ENCODE data around the gene EPS15.
A peak's percentile ranks its signal among the peaks of the same experiment; 100 is the strongest.
"Not testable (repeated sequence)": the region's sequence is repeated elsewhere in the genome, so short reads cannot be mapped to it uniquely, and the experiment has no call there.

Gene EPS15

GRCh38 chr1:51552929-51553807, 34.1 kb upstream of the EPS15 start:
- no peak overlapping the region for H3K27ac Mint-ChIP-seq
- no peaks in the 10 kb centered on the region for H3K9me3 Mint-ChIP-seq
- DNase-seq (ENCODE audit: low spot score in 2 of 2) (no peak), ATAC-seq (no peak)
- H3K4me3 Mint-ChIP-seq = no peak overlapping the region
- H3K4me1 Mint-ChIP-seq = peaks cover 21% of the 10 kb centered on the region
- H3K36me3 Mint-ChIP-seq = no peaks in the 10 kb centered on the region

GRCh38 chr1:51551848-51552296, 32.8 kb upstream of the EPS15 start:
- no peak for DNase-seq (ENCODE audit: low spot score in 2 of 2)
- no peak overlapping the region for H3K4me3 Mint-ChIP-seq
- H3K36me3 Mint-ChIP-seq = no peaks in the 10 kb centered on the region
- peaks cover 18% of the 10 kb centered on the region for H3K4me1 Mint-ChIP-seq
- H3K9me3 Mint-ChIP-seq = no peaks in the 10 kb centered on the region
- peak; percentile 82 for ATAC-seq
- no peak overlapping the region for H3K27ac Mint-ChIP-seq

GRCh38 chr1:51551081-51551480, 32.0 kb upstream of the EPS15 start:
- Mint-ChIP-seq H3K27ac (no peak overlapping the region), H3K9me3 (no peaks in the 10 kb centered on the region), H3K4me1 (peaks cover 18% of the 10 kb centered on the region), H3K36me3 (no peaks in the 10 kb centered on the region), H3K4me3 (no peak overlapping the region)
- DNase-seq (ENCODE audit: low spot score in 2 of 2) (no peak), ATAC-seq (no peak)

GRCh38 chr1:51549901-51550300, 30.8 kb upstream of the EPS15 start:
- Mint-ChIP-seq H3K4me3 (no peak overlapping the region), H3K4me1 (peaks cover 18% of the 10 kb centered on the region), H3K9me3 (no peaks in the 10 kb centered on the region), H3K36me3 (no peaks in the 10 kb centered on the region), H3K27ac (no peak overlapping the region)
- DNase-seq (ENCODE audit: low spot score in 2 of 2) (no peak), ATAC-seq (no peak)

GRCh38 chr1:51549016-51549619, 30.1 kb upstream of the EPS15 start:
- no peak for DNase-seq (ENCODE audit: low spot score in 2 of 2)
- Mint-ChIP-seq H3K27ac (peak overlapping the region; percentile 5), H3K9me3 (no peaks in the 10 kb centered on the region), H3K4me3 (no peak overlapping the region), H3K36me3 (no peaks in the 10 kb centered on the region), H3K4me1 (peaks cover 20% of the 10 kb centered on the region)
- no peak for ATAC-seq

GRCh38 chr1:51543858-51544257, 24.8 kb upstream of the EPS15 start:
- peaks cover 20% of the 10 kb centered on the region for H3K4me1 Mint-ChIP-seq
- no peak overlapping the region for H3K4me3 Mint-ChIP-seq
- ATAC-seq (peak; percentile 77), DNase-seq (ENCODE audit: low spot score in 2 of 2) (no peak)
- H3K9me3 Mint-ChIP-seq = no peaks in the 10 kb centered on the region
- H3K27ac Mint-ChIP-seq = no peak overlapping the region
- H3K36me3 Mint-ChIP-seq = no peaks in the 10 kb centered on the region

- DNase-seq (ENCODE audit: low spot score in 2 of 2) (no peak), ATAC-seq (peak; percentile 54)
- Mint-ChIP-seq H3K9me3 (no peaks in the 10 kb centered on the region), H3K27ac (no peak overlapping the region), H3K4me1 (peaks cover 14% of the 10 kb centered on the region), H3K4me3 (no peak overlapping the region), H3K36me3 (no peaks in the 10 kb centered on the region)
Observed at GRCh38 chr1:51542158-51542953, 23.3 kb upstream of the EPS15 start.

GRCh38 chr1:51541313-51542050, 22.4 kb upstream of the EPS15 start:
- no peak for DNase-seq (ENCODE audit: low spot score in 2 of 2)
- ATAC-seq = peak; percentile 92
- H3K4me1 Mint-ChIP-seq = peaks cover 14% of the 10 kb centered on the region
- H3K36me3 Mint-ChIP-seq = no peaks in the 10 kb centered on the region
- no peak overlapping the region for H3K4me3 Mint-ChIP-seq
- no peaks in the 10 kb centered on the region for H3K9me3 Mint-ChIP-seq
- H3K27ac Mint-ChIP-seq = no peak overlapping the region

- Mint-ChIP-seq H3K4me1 (peaks cover 19% of the 10 kb centered on the region), H3K9me3 (no peaks in the 10 kb centered on the region), H3K36me3 (no peaks in the 10 kb centered on the region), H3K4me3 (no peak overlapping the region), H3K27ac (no peak overlapping the region)
- ATAC-seq = no peak
- DNase-seq (ENCODE audit: low spot score in 2 of 2) = no peak
Observed at GRCh38 chr1:51537568-51537967, 18.5 kb upstream of the EPS15 start.

- peaks cover 11% of the 10 kb centered on the region for H3K4me1 Mint-ChIP-seq
- H3K4me3 Mint-ChIP-seq = no peak overlapping the region
- DNase-seq (ENCODE audit: low spot score in 2 of 2) (no peak), ATAC-seq (peak; percentile 48)
- peak overlapping the region; percentile 20 for H3K27ac Mint-ChIP-seq
- no peaks in the 10 kb centered on the region for H3K9me3 Mint-ChIP-seq
- H3K36me3 Mint-ChIP-seq = no peaks in the 10 kb centered on the region
Observed at GRCh38 chr1:51535006-51535592, 16.0 kb upstream of the EPS15 start.

- peak in 1 of 2 donors; percentile 59 for DNase-seq (ENCODE audit: low spot score in 2 of 2)
- H3K4me3 Mint-ChIP-seq = no peak overlapping the region
- peak; percentile 96 for ATAC-seq
- H3K27ac Mint-ChIP-seq = peak overlapping the region; percentile 20
- H3K9me3 Mint-ChIP-seq = no peaks in the 10 kb centered on the region
- H3K36me3 Mint-ChIP-seq = no peaks in the 10 kb centered on the region
- peaks cover 11% of the 10 kb centered on the region for H3K4me1 Mint-ChIP-seq
Observed at GRCh38 chr1:51534447-51534846, 15.4 kb upstream of the EPS15 start.

- DNase-seq (ENCODE audit: low spot score in 2 of 2) (no peak), ATAC-seq (no peak)
- no peak overlapping the region for H3K27ac Mint-ChIP-seq
- H3K4me3 Mint-ChIP-seq = no peak overlapping the region
- H3K9me3 Mint-ChIP-seq = no peaks in the 10 kb centered on the region
- H3K4me1 Mint-ChIP-seq = peaks cover 11% of the 10 kb centered on the region
- H3K36me3 Mint-ChIP-seq = no peaks in the 10 kb centered on the region
Observed at GRCh38 chr1:51532853-51533252, 13.8 kb upstream of the EPS15 start.

GRCh38 chr1:51530447-51530846, 11.4 kb upstream of the EPS15 start:
- H3K4me1 Mint-ChIP-seq = peaks cover 16% of the 10 kb centered on the region
- not testable (repeated sequence) for H3K9me3 Mint-ChIP-seq; H3K4me3 Mint-ChIP-seq; DNase-seq (ENCODE audit: low spot score in 2 of 2); H3K36me3 Mint-ChIP-seq; H3K27ac Mint-ChIP-seq; ATAC-seq

- H3K27ac Mint-ChIP-seq = no peak overlapping the region
- no peaks in the 10 kb centered on the region for H3K36me3 Mint-ChIP-seq
- H3K9me3 Mint-ChIP-seq = no peaks in the 10 kb centered on the region
- DNase-seq (ENCODE audit: low spot score in 2 of 2) (no peak), ATAC-seq (no peak)
- peaks cover 5% of the 10 kb centered on the region for H3K4me1 Mint-ChIP-seq
- H3K4me3 Mint-ChIP-seq = no peak overlapping the region
Observed at GRCh38 chr1:51527144-51527543, 8.1 kb upstream of the EPS15 start.

Data from stimulated activated effector memory CD8-positive, alpha-beta T cell treated with anti-CD3 and anti-CD28 coated beads, Interleukin-12 subunit alpha, Interleukin-12 subunit beta, amount 100 ng/mL, for 72 hours (primary cell).